HEK293 (cell line): ENCODE results near the gene HOXD12.

Experiments used
- CTCF ChIA-PET: fragments of 350-600 bp; formaldehyde crosslinking; extraction: SDS; loops from one replicate; lab custom pipeline; 2021; ENCODE audit warnings: antibody characterized with exemption; lab: Yijun Ruan, JAX
- POLR2A ChIA-PET: fragments of 300-600 bp; formaldehyde crosslinking; extraction: SDS; loops from one replicate; lab custom pipeline; 2020; ENCODE audit warnings: antibody characterized with exemption, inconsistent platforms; lab: Yijun Ruan, JAX
- H3K27ac ChIP-seq: fragments of 200-500 bp; sonication (Bioruptor generic); 2 replicates; pipeline ENCODE4 v1.5.1; 2014; ENCODE audit warnings: low read depth, low read length, control low read depth, inconsistent platforms; ENCODE audit errors: extremely low read depth
- H3K36me3 ChIP-seq, 2 experiments: fragments of 200-500 bp in 1 of 2; sonication (Bioruptor generic) in 1 of 2; 1 replicate in 1 of 2; 2 replicates in 1 of 2; pipeline ENCODE4 v1.5.1; 2014 to 2017; ENCODE audit warnings: inconsistent platforms in 2 of 2, low read length in 2 of 2; ENCODE audit not compliant: control insufficient read depth in 2 of 2, insufficient read depth in 1 of 2
- H3K4me1 ChIP-seq: fragments of 200-500 bp; sonication (Bioruptor generic); 2 replicates; pipeline ENCODE4 v1.5.1; 2014; ENCODE audit warnings: mild to moderate bottlenecking, low read length, inconsistent platforms; ENCODE audit not compliant: control insufficient read depth, insufficient read depth
- H3K4me3 ChIP-seq: 2 replicates; pipeline ENCODE4 v1.5.1; 2011; ENCODE audit warnings: low read depth, mild to moderate bottlenecking, control low read depth, low read length, moderate library complexity
- H3K9me3 ChIP-seq: fragments of 200-500 bp; sonication (Bioruptor generic); 2 replicates; pipeline ENCODE4 v1.5.1; 2014; ENCODE audit warnings: low read depth, low read length, inconsistent platforms; ENCODE audit not compliant: control insufficient read depth, insufficient read depth
- BCL11B ChIP-seq: fragments of 450-650 bp; formaldehyde crosslinking; IDR thresholded peaks from 2 replicates; pipeline ENCODE4 v1.5.1; 2016; ENCODE audit warnings: low read depth, missing biosample characterization, missing genetic modification characterization
- IKZF3 ChIP-seq: fragments of 450-650 bp; IDR thresholded peaks from 2 replicates; pipeline ENCODE4 v1.5.0; 2018; ENCODE audit warnings: missing biosample characterization, mild to moderate bottlenecking, missing genetic modification characterization, moderate library complexity
- KLF1 ChIP-seq: fragments of 450-650 bp; formaldehyde crosslinking; IDR thresholded peaks from 2 replicates; pipeline ENCODE4 v1.5.1; 2016; ENCODE audit warnings: missing biosample characterization, missing genetic modification characterization
- KLF17 ChIP-seq: fragments of 450-650 bp; formaldehyde crosslinking; IDR thresholded peaks from 2 replicates; pipeline ENCODE4 v1.5.1; 2016; ENCODE audit warnings: missing biosample characterization, missing genetic modification characterization
- PATZ1 ChIP-seq: fragments of 450-650 bp; formaldehyde crosslinking; IDR thresholded peaks from 2 replicates; pipeline ENCODE4 v1.5.1; 2016; ENCODE audit warnings: missing biosample characterization, missing genetic modification characterization
- REST ChIP-seq: fragments of 450-650 bp; formaldehyde crosslinking; IDR thresholded peaks from 2 replicates; pipeline ENCODE4 v1.5.1; 2016; ENCODE audit warnings: missing biosample characterization, missing genetic modification characterization
- SCRT2 ChIP-seq: fragments of 450-650 bp; formaldehyde crosslinking; IDR thresholded peaks from 2 replicates; pipeline ENCODE4 v1.5.1; 2016; ENCODE audit warnings: missing biosample characterization, missing genetic modification characterization
- SP2 ChIP-seq: fragments of 450-650 bp; formaldehyde crosslinking; IDR thresholded peaks from 2 replicates; pipeline ENCODE4 v1.5.1; 2016; ENCODE audit warnings: missing biosample characterization, missing genetic modification characterization
- TRIM28 ChIP-seq: IDR thresholded peaks from 2 replicates; pipeline ENCODE4 v1.6.1; 2011; ENCODE audit warnings: low read length, control low read depth, borderline replicate concordance
- ZBTB1 ChIP-seq: fragments of 450-650 bp; formaldehyde crosslinking; IDR thresholded peaks from 2 replicates; pipeline ENCODE4 v1.5.1; 2016; ENCODE audit warnings: missing biosample characterization, missing genetic modification characterization
- ZBTB11 ChIP-seq: fragments of 450-650 bp; formaldehyde crosslinking; conservative IDR thresholded peaks from 2 replicates; pipeline ENCODE4 v1.5.1; 2016; ENCODE audit warnings: low read depth, missing biosample characterization, missing genetic modification characterization
- ZBTB7A ChIP-seq: fragments of 450-650 bp; formaldehyde crosslinking; IDR thresholded peaks from 2 replicates; pipeline ENCODE4 v1.5.1; 2016; ENCODE audit warnings: low read depth, missing biosample characterization, missing genetic modification characterization
- ZFHX2 ChIP-seq: fragments of 450-650 bp; formaldehyde crosslinking; conservative IDR thresholded peaks from 2 replicates; pipeline ENCODE4 v1.5.1; 2016; ENCODE audit warnings: missing biosample characterization, missing genetic modification characterization
- ZNF121 ChIP-seq: fragments of 450-650 bp; formaldehyde crosslinking; IDR thresholded peaks from 2 replicates; pipeline ENCODE4 v1.5.1; 2016; ENCODE audit warnings: missing biosample characterization, missing genetic modification characterization
- ZNF302 ChIP-seq: fragments of 450-650 bp; formaldehyde crosslinking; IDR thresholded peaks from 2 replicates; pipeline ENCODE4 v1.5.1; 2016; ENCODE audit warnings: missing biosample characterization, missing genetic modification characterization, low read depth
- ZNF311 ChIP-seq: fragments of 450-650 bp; formaldehyde crosslinking; IDR thresholded peaks from 2 replicates; pipeline ENCODE4 v1.5.1; 2017; ENCODE audit warnings: missing biosample characterization, missing genetic modification characterization, borderline replicate concordance
- ZNF501 ChIP-seq: fragments of 450-650 bp; formaldehyde crosslinking; IDR thresholded peaks from 2 replicates; pipeline ENCODE4 v1.5.1; 2016; ENCODE audit warnings: missing biosample characterization, missing genetic modification characterization
- ZNF549 ChIP-seq: fragments of 450-650 bp; IDR thresholded peaks from 2 replicates; pipeline ENCODE4 v1.5.1; 2018; ENCODE audit warnings: missing biosample characterization, missing genetic modification characterization, mild to moderate bottlenecking, inconsistent platforms, moderate library complexity
- ZNF558 ChIP-seq: fragments of 450-650 bp; formaldehyde crosslinking; IDR thresholded peaks from 2 replicates; pipeline ENCODE4 v1.5.1; 2016; ENCODE audit warnings: missing biosample characterization, missing genetic modification characterization
- ZNF610 ChIP-seq: fragments of 450-650 bp; formaldehyde crosslinking; IDR thresholded peaks from 2 replicates; pipeline ENCODE4 v1.5.1; 2016; ENCODE audit warnings: missing biosample characterization, missing genetic modification characterization, borderline replicate concordance
- ZNF692 ChIP-seq: fragments of 450-650 bp; formaldehyde crosslinking; IDR thresholded peaks from 2 replicates; pipeline ENCODE4 v1.5.1; 2016; ENCODE audit warnings: missing biosample characterization, missing genetic modification characterization
- TF ChIP-seq, protein P1 (sequence below): fragments of 450-650 bp; formaldehyde crosslinking; IDR thresholded peaks from 2 replicates; pipeline ENCODE4 v1.5.1; 2017; ENCODE audit warnings: missing biosample characterization, missing genetic modification characterization

Gene HOXD12

GRCh38 chr2:176096986-176097819, 2.4 kb upstream of the HOXD12 start:
- H3K4me3 ChIP-seq = peak overlapping the region; percentile 49
- H3K27ac ChIP-seq = peak overlapping the region; percentile 85
- CTCF ChIA-PET = interaction anchor here (0.5 to 4.3 kb wide), 43 partner anchors 9 to 1399 kb away, joined by 3 to 33 read pairs (median 4); no protein-coding TSS in a partner anchor
- POLR2A ChIA-PET = interaction anchor here (0.8 to 6.7 kb wide), 5 partner anchors 8 to 1092 kb away, joined by 3 to 75 read pairs (median 9); partner anchors contain the start of genes CHN1 and HOXD11
- no peaks in the 10 kb centered on the region for H3K9me3 ChIP-seq
- H3K36me3 ChIP-seq = peaks cover 0 to 16% of the 10 kb centered on the region in 2 experiments; a peak in 1 of 3 replicates
- peaks cover 6% of the 10 kb centered on the region for H3K4me1 ChIP-seq
- TF ChIP-seq ZNF549 (tag by site-specific recombination) (no peak), BCL11B (0 out of 2 replicates have a peak, but pooled peaks have one; percentile 41), ZNF558 (tag by site-specific recombination) (no peak), KLF1 (tag by site-specific recombination) (0 out of 2 replicates have a peak, but pooled peaks have one; percentile 15), ZNF302 (tag by site-specific recombination) (no peak), TRIM28 (no peak), KLF17 (peak; percentile 31; the same call in 1 of the 2 replicates), ZBTB7A (tag by site-specific recombination) (0 out of 2 replicates have a peak, but pooled peaks have one; percentile 56), ZFHX2 (tag by site-specific recombination) (no peak), ZNF501 (tag by site-specific recombination) (0 out of 2 replicates have a peak, but pooled peaks have one; percentile 42), ZBTB1 (tag by site-specific recombination) (no peak), PATZ1 (tag by site-specific recombination) (peak; percentile 52; the same call in 1 of the 2 replicates), ZBTB11 (no peak), ZNF311 (no peak), ZNF692 (tag by site-specific recombination) (0 out of 2 replicates have a peak, but pooled peaks have one; percentile 29), REST (tag by site-specific recombination) (no peak; the same call in 1 of the 2 replicates), SCRT2 (peak; percentile 81), IKZF3 (tag by site-specific recombination) (0 out of 2 replicates have a peak, but pooled peaks have one; percentile 36), ZNF121 (no peak), ZNF610 (tag by site-specific recombination) (0 out of 2 replicates have a peak, but pooled peaks have one; percentile 37), SP2 (tag by site-specific recombination) (peak; percentile 18; the same call in 1 of the 2 replicates)
- TF ChIP-seq, protein P1, sequence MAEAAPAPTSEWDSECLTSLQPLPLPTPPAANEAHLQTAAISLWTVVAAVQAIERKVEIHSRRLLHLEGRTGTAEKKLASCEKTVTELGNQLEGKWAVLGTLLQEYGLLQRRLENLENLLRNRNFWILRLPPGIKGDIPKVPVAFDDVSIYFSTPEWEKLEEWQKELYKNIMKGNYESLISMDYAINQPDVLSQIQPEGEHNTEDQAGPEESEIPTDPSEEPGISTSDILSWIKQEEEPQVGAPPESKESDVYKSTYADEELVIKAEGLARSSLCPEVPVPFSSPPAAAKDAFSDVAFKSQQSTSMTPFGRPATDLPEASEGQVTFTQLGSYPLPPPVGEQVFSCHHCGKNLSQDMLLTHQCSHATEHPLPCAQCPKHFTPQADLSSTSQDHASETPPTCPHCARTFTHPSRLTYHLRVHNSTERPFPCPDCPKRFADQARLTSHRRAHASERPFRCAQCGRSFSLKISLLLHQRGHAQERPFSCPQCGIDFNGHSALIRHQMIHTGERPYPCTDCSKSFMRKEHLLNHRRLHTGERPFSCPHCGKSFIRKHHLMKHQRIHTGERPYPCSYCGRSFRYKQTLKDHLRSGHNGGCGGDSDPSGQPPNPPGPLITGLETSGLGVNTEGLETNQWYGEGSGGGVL (tag by site-specific recombination) = peak; percentile 55; the same call in 1 of the 2 replicates
